IMR-90 (cell line): ENCODE measurements around the gene ATP6V1E1. TPM values are rescaled to one million over a fixed set of nuclear protein-coding genes. Genes with fewer than 3 reads are reported as not detected.

Experiments used
- polyA plus RNA-seq, 3 experiments: library from polyadenylated mRNA; depleted of rRNA; stranded (reverse); fragments of >200 nt; gene quantifications; 2 replicates each; pipeline ENCODE4 v1.2.3, GENCODE V29; 2012; ENCODE audit warnings: low replicate concordance in 1 of 3
- total RNA-seq: library from RNA; depleted of rRNA; stranded (reverse); fragments of >200 nt; gene quantifications from 2 replicates; pipeline ENCODE4 v1.2.3, GENCODE V29; 2012; rRNA removed

ATP6V1E1 gene
- total and polyA plus RNA-seq, 2 of the 4 experiments (the other 2 are of a cell fraction): 144 to 148 TPM

Other genes with a start within 250 kb of the ATP6V1E1 start
- gene SLC25A18, start 65.3 kb downstream of the ATP6V1E1 start, total RNA-seq: under 0.01 TPM in 1 of 2 replicates, not detected in the other
- 0.05 TPM in 1 of 2 replicates, not detected in the other for gene SLC25A18, start 65.3 kb downstream of the ATP6V1E1 start, polyA plus RNA-seq (2012; rRNA removed)
- gene BCL2L13, start 10.0 kb upstream of the ATP6V1E1 start, total RNA-seq: 77.5 and 86.7 TPM in 2 replicates
- 39.6 and 42.6 TPM in 2 replicates for gene BCL2L13, start 10.0 kb upstream of the ATP6V1E1 start, polyA plus RNA-seq (2012; rRNA removed)
- gene BID, start 145.7 kb upstream of the ATP6V1E1 start, total RNA-seq: 59.4 and 69.5 TPM in 2 replicates
- 240 and 272 TPM in 2 replicates for gene BID, start 145.7 kb upstream of the ATP6V1E1 start, polyA plus RNA-seq (2012; rRNA removed)